OCI-LY3 (cell line): ENCODE measurements around the gene RRAGB.
"Not testable (repeated sequence)": the region's sequence is repeated elsewhere in the genome, so short reads cannot be mapped to it uniquely, and the experiment has no call there.

Source experiments
- H2AFZ ChIP-seq: fragments of 200-600, 300-600 bp; shearing (Covaris generic); 2 replicates; pipeline ENCODE4 v1.6.0; 2014; ENCODE audit warnings: antibody characterized with exemption, low read depth, low read length
- H3K27ac ChIP-seq: fragments of 200-600, 300-600 bp; sonication (generic); 2 replicates; pipeline ENCODE4 v1.5.1; 2014; ENCODE audit warnings: mild to moderate bottlenecking, low read length, moderate library complexity, mixed read lengths
- H3K27me3 ChIP-seq: fragments of 200-600, 300-600 bp; sonication (generic); 2 replicates; pipeline ENCODE4 v1.6.1; 2014; ENCODE audit warnings: low read depth, low read length, mixed read lengths
- H3K36me3 ChIP-seq: fragments of 200-600, 300-600 bp; sonication (generic); replicated peaks from 2 replicates; pipeline ENCODE3; 2014; ENCODE audit warnings: low read depth, low read length, mixed read lengths
- H3K4me1 ChIP-seq: fragments of 300-600, 200-600 bp; sonication (generic); 2 replicates; pipeline ENCODE4 v1.6.1; 2014; ENCODE audit warnings: low read length, mixed read lengths
- H3K4me2 ChIP-seq: fragments of 200-600, 300-600 bp; sonication (generic); 2 replicates; pipeline ENCODE4 v1.6.1; 2014; ENCODE audit warnings: low read length, mixed read lengths
- H3K4me3 ChIP-seq: fragments of 300-600, 200-600 bp; sonication (generic); 2 replicates; pipeline ENCODE4 v1.5.1; 2014; ENCODE audit warnings: antibody characterized with exemption, mild to moderate bottlenecking, low read length, moderate library complexity
- H3K79me2 ChIP-seq: fragments of 300-600, 200-600 bp; shearing (Covaris generic); 2 replicates; pipeline ENCODE4 v1.6.1; 2014; ENCODE audit warnings: mild to moderate bottlenecking, low read length, mixed read lengths
- H3K9ac ChIP-seq: fragments of 300-600, 200-600 bp; shearing (Covaris generic); 2 replicates; pipeline ENCODE4 v1.6.0; 2014; ENCODE audit warnings: mild to moderate bottlenecking, low read length, moderate library complexity
- H3K9me3 ChIP-seq: fragments of 200-600, 300-600 bp; shearing (Covaris generic); 2 replicates; pipeline ENCODE4 v1.6.1; 2014; ENCODE audit warnings: low read length, mixed read lengths; ENCODE audit not compliant: insufficient read depth
- H4K20me1 ChIP-seq: fragments of 200-600, 300-600 bp; sonication (generic); 2 replicates; pipeline ENCODE4 v1.6.1; 2016; ENCODE audit warnings: low read length, mixed read lengths; ENCODE audit not compliant: insufficient read depth
- EZH2phosphoT487 ChIP-seq: fragments of 200-600 bp; shearing (Covaris generic); IDR thresholded peaks from 2 replicates; pipeline ENCODE4 v1.6.1; 2018; ENCODE audit warnings: antibody characterized with exemption, mixed run types, low read depth
- TF ChIP-seq, protein P1 (sequence below): fragments of 200-600, 300-600 bp; sonication (generic); IDR thresholded peaks from 2 replicates; pipeline ENCODE4 v1.5.1; 2014; ENCODE audit warnings: antibody characterized with exemption, low read length, low read depth

The RRAGB gene

DNA sequence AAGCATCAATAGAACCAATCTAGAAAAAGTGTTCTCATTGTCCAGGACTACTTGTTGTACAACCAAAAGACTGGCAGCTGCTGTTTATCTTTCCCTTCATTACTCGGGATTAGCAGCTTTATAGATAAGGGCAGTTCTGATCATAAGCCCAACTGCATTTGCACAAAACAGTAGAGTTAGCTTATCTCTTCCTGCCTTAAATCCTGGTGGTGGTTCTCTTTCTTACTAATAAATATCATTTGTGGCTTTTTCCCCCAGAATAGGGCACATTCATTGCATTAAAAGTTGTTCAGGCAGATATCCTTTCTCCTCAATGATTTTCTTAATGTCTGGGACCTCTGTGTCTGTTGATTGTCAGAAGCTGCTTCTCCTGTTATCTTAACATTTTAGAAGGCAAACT is 20.2 kb upstream of the RRAGB start:
- Histone ChIP-seq H3K4me2 (no peak overlapping the region), H3K4me3 (no peak overlapping the region), H3K36me3 (no peaks in the 10 kb centered on the region), H4K20me1 (no peaks in the 10 kb centered on the region), H3K79me2 (no peaks in the 10 kb centered on the region), H3K9ac (no peak overlapping the region), H2AFZ (no peak overlapping the region), H3K27ac (no peak overlapping the region), H3K4me1 (no peaks in the 10 kb centered on the region), H3K9me3 (no peaks in the 10 kb centered on the region), H3K27me3 (no peaks in the 10 kb centered on the region)
- no peak for TF ChIP-seq EZH2phosphoT487
- TF ChIP-seq, protein P1, sequence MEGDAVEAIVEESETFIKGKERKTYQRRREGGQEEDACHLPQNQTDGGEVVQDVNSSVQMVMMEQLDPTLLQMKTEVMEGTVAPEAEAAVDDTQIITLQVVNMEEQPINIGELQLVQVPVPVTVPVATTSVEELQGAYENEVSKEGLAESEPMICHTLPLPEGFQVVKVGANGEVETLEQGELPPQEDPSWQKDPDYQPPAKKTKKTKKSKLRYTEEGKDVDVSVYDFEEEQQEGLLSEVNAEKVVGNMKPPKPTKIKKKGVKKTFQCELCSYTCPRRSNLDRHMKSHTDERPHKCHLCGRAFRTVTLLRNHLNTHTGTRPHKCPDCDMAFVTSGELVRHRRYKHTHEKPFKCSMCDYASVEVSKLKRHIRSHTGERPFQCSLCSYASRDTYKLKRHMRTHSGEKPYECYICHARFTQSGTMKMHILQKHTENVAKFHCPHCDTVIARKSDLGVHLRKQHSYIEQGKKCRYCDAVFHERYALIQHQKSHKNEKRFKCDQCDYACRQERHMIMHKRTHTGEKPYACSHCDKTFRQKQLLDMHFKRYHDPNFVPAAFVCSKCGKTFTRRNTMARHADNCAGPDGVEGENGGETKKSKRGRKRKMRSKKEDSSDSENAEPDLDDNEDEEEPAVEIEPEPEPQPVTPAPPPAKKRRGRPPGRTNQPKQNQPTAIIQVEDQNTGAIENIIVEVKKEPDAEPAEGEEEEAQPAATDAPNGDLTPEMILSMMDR: no peak

DNA sequence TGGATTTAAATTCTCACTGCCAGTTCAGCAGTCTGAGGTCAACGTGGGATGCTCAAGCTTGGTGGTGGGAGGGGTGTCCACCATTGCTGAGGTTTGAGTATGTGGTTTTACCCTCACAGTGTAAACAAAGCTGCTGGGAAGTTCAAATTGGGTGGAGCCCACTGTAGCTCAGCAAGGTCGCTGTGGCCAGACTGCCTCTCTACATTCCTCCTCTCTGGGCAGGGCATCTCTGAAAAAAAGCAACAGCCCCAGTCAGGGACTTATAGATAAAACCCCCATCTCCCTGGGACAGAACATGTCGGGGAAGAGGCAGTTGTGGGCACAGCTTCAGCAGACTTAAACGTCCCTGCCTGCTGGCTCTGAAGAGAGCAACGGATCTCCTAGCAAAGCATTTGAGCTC is 14.9 kb upstream of the RRAGB start:
- no peak overlapping the region for H3K9ac ChIP-seq
- no peaks in the 10 kb centered on the region for H3K4me1 ChIP-seq
- no peaks in the 10 kb centered on the region for H3K9me3 ChIP-seq
- no peak overlapping the region for H2AFZ ChIP-seq
- H3K4me3 ChIP-seq: no peak overlapping the region
- H3K27ac ChIP-seq: no peak overlapping the region
- no peaks in the 10 kb centered on the region for H4K20me1 ChIP-seq
- TF ChIP-seq, protein P1: no peak
- TF ChIP-seq EZH2phosphoT487: no peak
- no peaks in the 10 kb centered on the region for H3K27me3 ChIP-seq
- no peaks in the 10 kb centered on the region for H3K36me3 ChIP-seq
- H3K79me2 ChIP-seq: no peaks in the 10 kb centered on the region
- H3K4me2 ChIP-seq: no peak overlapping the region

- H4K20me1 ChIP-seq, H3K79me2 ChIP-seq, H3K9ac ChIP-seq, H3K4me2 ChIP-seq, H3K9me3 ChIP-seq, H3K27ac ChIP-seq, H2AFZ ChIP-seq, H3K27me3 ChIP-seq, H3K36me3 ChIP-seq, H3K4me3 ChIP-seq, H3K4me1 ChIP-seq: not testable (repeated sequence)
Observed at GRCh38 chrX:55703436-55703835, 14.1 kb upstream of the RRAGB start.

GRCh38 chrX:55705066-55705465 is 12.5 kb upstream of the RRAGB start:
- H4K20me1 ChIP-seq, H3K4me2 ChIP-seq, H3K9me3 ChIP-seq, H3K27ac ChIP-seq, H2AFZ ChIP-seq, H3K4me1 ChIP-seq, H3K79me2 ChIP-seq, H3K9ac ChIP-seq, H3K36me3 ChIP-seq, H3K27me3 ChIP-seq, H3K4me3 ChIP-seq: not testable (repeated sequence)

- Histone ChIP-seq H3K36me3 (no peaks in the 10 kb centered on the region), H3K79me2 (no peaks in the 10 kb centered on the region), H3K27me3 (no peaks in the 10 kb centered on the region), H2AFZ (no peak overlapping the region), H3K4me3 (no peak overlapping the region), H3K4me1 (no peaks in the 10 kb centered on the region), H3K4me2 (no peak overlapping the region), H3K9ac (no peak overlapping the region), H3K9me3 (no peaks in the 10 kb centered on the region; the same call in 1 of the 2 replicates), H3K27ac (no peak overlapping the region), H4K20me1 (no peaks in the 10 kb centered on the region)
- TF ChIP-seq EZH2phosphoT487: no peak
- TF ChIP-seq, protein P1: no peak
Observed at GRCh38 chrX:55709735-55710134, 7.8 kb upstream of the RRAGB start.
